B cell (primary cell): ENCODE measurements around the gene AEN. TPM values are rescaled to one million over a fixed set of nuclear protein-coding genes. Genes with fewer than 3 reads are reported as not detected.

Experiments used
- ATAC-seq: fragments of 200-7000 bp; cut with Tn5 transposase; one replicate; pipeline ENCODE4 v1.10.0; 2021; ENCODE audit warnings: low read depth, mild to moderate bottlenecking, moderate number of reproducible peaks, moderate library complexity
- CTCF ChIA-PET: fragments of 350-600 bp; sonication (Branson Sonifier 250); formaldehyde crosslinking; loops from one replicate; lab custom pipeline; 2021; ENCODE audit warnings: antibody characterized with exemption, inconsistent platforms; lab: Charles Lee
- POLR2A ChIA-PET: fragments of 350-600 bp; sonication (Branson Sonifier 250); formaldehyde crosslinking; loops from one replicate; lab custom pipeline; 2021; ENCODE audit warnings: antibody characterized with exemption; lab: Charles Lee
- DNase-seq: peaks from one replicate; pipeline ENCODE4 v3.0.0; 2013
- H2AFZ ChIP-seq: 2 replicates; pipeline ENCODE4 v1.6.1; 2012; ENCODE audit warnings: mild to moderate bottlenecking, low read depth, low read length; ENCODE audit not compliant: insufficient read depth, poor library complexity, severe bottlenecking
- H3K27ac ChIP-seq, 2 donors: 1 replicate in 1 of 2; 2 replicates in 1 of 2; pipeline ENCODE4 v1.5.1; 2012 to 2013; ENCODE audit warnings: low read length in 2 of 2, mild to moderate bottlenecking in 2 of 2, moderate library complexity in 1 of 2
- H3K27me3 ChIP-seq, 4 experiments: fragments of 200-600 bp in 1 of 4; sonication (generic) in 1 of 4; replicated peaks in 1 of 4; 1 replicate in 2 of 4; 2 replicates in 2 of 4; pipeline versions ENCODE4 v1.6.1 to v1.7.0; 2013 to 2016; ENCODE audit warnings: low read length in 3 of 4, mild to moderate bottlenecking in 2 of 4, mixed read lengths in 1 of 4, moderate library complexity in 1 of 4; ENCODE audit not compliant: insufficient read depth in 4 of 4, control insufficient read depth in 3 of 4; ENCODE audit errors: control extremely low read depth in 1 of 4
- H3K36me3 ChIP-seq, 2 experiments: replicated peaks in 1 of 2; 1 replicate in 1 of 2; 2 replicates in 1 of 2; pipeline versions ENCODE4 v1.6.1 to v1.7.1; 2013; ENCODE audit warnings: low read length in 1 of 2; ENCODE audit not compliant: insufficient read depth in 2 of 2, control insufficient read depth in 1 of 2; ENCODE audit errors: control extremely low read depth in 1 of 2, extremely low read depth in 1 of 2
- H3K4me1 ChIP-seq, 2 donors: fragments of 200-600 bp in 1 of 2; sonication (generic) in 1 of 2; 1 replicate in 1 of 2; 2 replicates in 1 of 2; pipeline versions ENCODE4 v1.5.1 to v1.6.1; 2013 to 2017; ENCODE audit warnings: low read length in 2 of 2; ENCODE audit not compliant: control insufficient read depth in 2 of 2, insufficient read depth in 2 of 2
- H3K4me2 ChIP-seq: replicated peaks from 2 replicates; pipeline ENCODE3; 2012; ENCODE audit warnings: mild to moderate bottlenecking, low read depth, low read length; ENCODE audit not compliant: poor library complexity, severe bottlenecking
- H3K4me3 ChIP-seq, 5 experiments: fragments of 200-600 bp in 1 of 5; sonication (generic) in 1 of 5; 1 replicate in 3 of 5; 2 replicates in 2 of 5; pipeline versions ENCODE4 v1.5.1 to v1.7.0; 2011 to 2016; ENCODE audit warnings: low read length in 4 of 5, mild to moderate bottlenecking in 4 of 5, low read depth in 2 of 5, control low read depth in 1 of 5, moderate library complexity in 1 of 5; ENCODE audit not compliant: insufficient read depth in 1 of 5; ENCODE audit errors: control extremely low read depth in 1 of 5, extremely low read depth in 1 of 5
- H3K79me2 ChIP-seq: fragments of 200-600 bp; sonication (generic); one replicate; pipeline ENCODE4 v1.6.0; 2016; ENCODE audit warnings: low read length; ENCODE audit not compliant: control insufficient read depth, insufficient read depth
- H3K9ac ChIP-seq: fragments of 200-600 bp; sonication (generic); 2 replicates; pipeline ENCODE4 v1.6.1; 2017; ENCODE audit warnings: mild to moderate bottlenecking, low read length, moderate library complexity
- H3K9me3 ChIP-seq, 3 donors: one replicate each; pipeline versions ENCODE4 v1.6.1 to v1.7.1; 2013; ENCODE audit warnings: low read length in 2 of 3; ENCODE audit not compliant: control insufficient read depth in 2 of 3, insufficient read depth in 1 of 3; ENCODE audit errors: control extremely low read depth in 1 of 3
- H4K20me1 ChIP-seq: 2 replicates; pipeline ENCODE4 v1.6.0; 2012; ENCODE audit warnings: mild to moderate bottlenecking, low read length; ENCODE audit not compliant: insufficient read depth, control insufficient read depth, poor library complexity, severe bottlenecking
- H3K27ac Mint-ChIP-seq: one replicate; pipeline ENCODE4 v1.8.0; 2021; ENCODE audit warnings: mixed read lengths
- H3K27me3 Mint-ChIP-seq: one replicate; pipeline ENCODE4 v1.8.0; 2021; ENCODE audit warnings: mixed read lengths
- H3K4me1 Mint-ChIP-seq: one replicate; pipeline ENCODE4 v1.8.0; 2021; ENCODE audit warnings: mixed read lengths
- H3K4me3 Mint-ChIP-seq: one replicate; pipeline ENCODE4 v1.8.0; 2021; ENCODE audit warnings: mixed read lengths
- H3K9me3 Mint-ChIP-seq: one replicate; pipeline ENCODE4 v1.8.0; 2022; ENCODE audit warnings: mixed read lengths; ENCODE audit not compliant: insufficient read depth
- CTCF ChIP-seq: fragments of 200-600 bp; IDR thresholded peaks from one replicate; pipeline ENCODE4 v1.8.0; 2022; ENCODE audit warnings: antibody characterized with exemption, mild to moderate bottlenecking
- EZH2 ChIP-seq: IDR thresholded peaks from 2 replicates; pipeline ENCODE4 v1.6.1; 2012; ENCODE audit warnings: borderline replicate concordance, low read depth, mild to moderate bottlenecking, moderate library complexity, low read length; ENCODE audit not compliant: insufficient read depth, poor library complexity, severe bottlenecking
- WGBS: methylation state at CpG from one replicate; pipeline ENCODE4 v1.1.5; 2013; ENCODE audit warnings: missing lambda C conversion rate; ENCODE audit not compliant: insufficient coverage; 5-methylcytosine and 5-hydroxymethylcytosine counted together
- intact Hi-C: fragments of 100-400 bp; cut with micrococcal nuclease; formaldehyde crosslinking; loops from one replicate; pipeline ENCODE4 v1.10.0; 2022
- polyA plus RNA-seq: library from polyadenylated mRNA; depleted of rRNA; stranded (reverse); fragments of >200 nt; gene quantifications from 2 replicates; pipeline ENCODE4 v1.2.3, GENCODE V29; 2012
- total RNA-seq, 2 donors: library from RNA; stranded (reverse); fragments of 120-200 nt in 1 of 2; gene quantifications; 1 replicate in 1 of 2; 2 replicates in 1 of 2; pipeline versions ENCODE4 v1.2.3 to v1.2.4, GENCODE V29; 2013 to 2022

The AEN gene
- total and polyA plus RNA-seq, 2 donors (not counting 1 experiment from before 2014, with no cell fraction given), result 18.5 to 42.9 TPM

DNA sequence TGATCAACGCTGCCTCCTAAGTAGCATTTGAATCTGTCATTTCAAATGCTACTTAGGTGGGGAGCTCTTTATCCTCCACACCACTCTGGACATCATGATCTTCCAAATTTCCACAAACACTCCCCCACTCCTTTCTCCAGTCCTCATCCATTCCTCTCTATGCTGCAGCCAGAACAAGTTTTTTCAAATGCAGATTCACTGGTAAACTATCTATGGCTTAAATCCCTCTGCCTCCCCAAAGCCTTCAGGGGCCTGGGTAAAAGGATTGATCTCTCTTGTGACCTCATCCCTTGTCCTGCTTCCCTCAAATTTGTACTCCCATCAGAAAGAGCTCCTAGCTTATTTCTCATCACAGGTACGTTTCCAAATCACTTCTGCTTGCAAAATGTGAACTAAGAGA, 1.3 kb upstream of the AEN start:
- Histone ChIP-seq H3K27ac (no peak overlapping the region), H4K20me1 (peaks cover 6% of the 10 kb centered on the region), H2AFZ (no peak overlapping the region), H3K79me2 (peaks cover 40% of the 10 kb centered on the region), H3K27me3 (peaks cover 0 to 3% (median 0%) of the 10 kb centered on the region in 4 experiments), H3K4me3 (no peak overlapping the region), H3K4me1 (peaks cover 32 to 41% of the 10 kb centered on the region in 2 donors), H3K9me3 (no peaks in the 10 kb centered on the region), H3K9ac (no peak overlapping the region), H3K36me3 (no peaks in the 10 kb centered on the region), H3K4me2 (no peak overlapping the region)
- ChIA-PET CTCF (interaction anchor here (1.2 to 1.4 kb wide), 3 partner anchors 44 to 285 kb away, joined by 3 to 5 read pairs (median 3); no protein-coding TSS in a partner anchor), POLR2A (no interaction called here)
- peaks cover 39% of the 10 kb centered on the region for H3K4me1 Mint-ChIP-seq
- no peak overlapping the region for H3K27ac Mint-ChIP-seq
- 100% methylated on average over 1 of the region's 2 CpGs for WGBS
- TF ChIP-seq EZH2, result no peak
- TF ChIP-seq CTCF, result no peak
- peaks cover 7% of the 10 kb centered on the region for H3K27me3 Mint-ChIP-seq
- no peak overlapping the region for H3K4me3 Mint-ChIP-seq
- ATAC-seq (no peak), DNase-seq (no peak)
- intact Hi-C loops, result loop anchor here (5.0 to 10.0 kb wide), 3 partner anchors 152 to 958 kb away; partner anchors contain the start of genes MRPL46, MRPS11 and TICRR
- H3K9me3 Mint-ChIP-seq, result no peaks in the 10 kb centered on the region
